ENCODE results near the gene ATP1A2.

- TF ChIP-seq GATA2 (IDR thresholded peaks at IDR 0.05; ENCODE audit: low read depth, low read length), result peak; percentile 31; the same call in 1 of the 2 replicates
- no peak for TF ChIP-seq GATA3 (IDR thresholded peaks at IDR 0.05; ENCODE audit: low read depth, low read length)
Observed at GRCh38 chr1:160156361-160156760, 40.8 kb downstream of the ATP1A2 start.

All from SH-SY5Y (cell line).